Dermis microvascular lymphatic vessel endothelial cell (primary cell): ENCODE measurements around the gene VWF. TPM values are rescaled to one million over a fixed set of nuclear protein-coding genes. Genes with fewer than 3 reads are reported as not detected.

ENCODE experiments used
- total RNA-seq: library from RNA; depleted of rRNA; stranded (reverse); fragments of >200 nt; gene quantifications from 2 replicates; pipeline ENCODE4 v1.2.1, GENCODE V29; 2014

VWF gene
- total RNA-seq, 1 donor from 2014 or later: 467 TPM

Other genes with a start within 250 kb of the VWF start
- gene ANO2, start 179.4 kb downstream of the VWF start, total RNA-seq: 16.0 and 29.7 TPM in 2 replicates
- 947 and 1,118 TPM in 2 replicates for gene CD9, start 75.7 kb upstream of the VWF start, total RNA-seq
- not detected in 2 replicates for gene PLEKHG6, start 186.0 kb upstream of the VWF start, total RNA-seq
- 41.7 and 71.4 TPM in 2 replicates for gene TNFRSF1A, start 217.4 kb upstream of the VWF start, total RNA-seq